OCI-LY1 (cell line): ENCODE data around the gene CDH13.

Experiments used
- CTCF ChIP-seq: fragments of 200-600 bp; sonication (generic), shearing (Covaris generic); IDR thresholded peaks from 2 replicates; pipeline ENCODE4 v1.5.1; 2017; ENCODE audit warnings: mild to moderate bottlenecking, antibody characterized with exemption, low read length, moderate library complexity, mixed read lengths
- EZH2 ChIP-seq: fragments of 200-600 bp; sonication (generic), shearing (Covaris generic); IDR thresholded peaks from 2 replicates; pipeline ENCODE4 v1.8.0; 2017; ENCODE audit warnings: borderline replicate concordance, mixed run types, mild to moderate bottlenecking, antibody characterized with exemption, low read length, moderate library complexity, mixed read lengths

- no peak for TF ChIP-seq CTCF
- TF ChIP-seq EZH2 = no peak
Observed at GRCh38 chr16:82935766-82936165, 309.0 kb downstream of the CDH13 start.
